Left ventricle myocardium inferior (tissue), 1 donor: ENCODE measurements around the gene C2CD4D. TPM values are rescaled to one million over a fixed set of nuclear protein-coding genes. Genes with fewer than 3 reads are reported as not detected.

Source experiments
- total RNA-seq: library from RNA; stranded (reverse); fragmentation: NEBNext Ultra II Directional; extraction: Animal tissue kit (Norgen Biotek cat#: 25700); gene quantifications from one replicate; pipeline ENCODE4 v1.2.1, GENCODE V29; 2021
- donor health status: DM: no; HTN: yes; CAD: no; lungs with severe emphysema.

Gene C2CD4D
- total RNA-seq, 1 donor from 2014 or later: not detected

Other genes with a start within 250 kb of the C2CD4D start
- gene SNX27, start 227.8 kb downstream of the C2CD4D start, total RNA-seq: 31.8 TPM
- not detected for gene CELF3, start 123.0 kb downstream of the C2CD4D start, total RNA-seq
- gene RIIAD1, start 118.3 kb downstream of the C2CD4D start, total RNA-seq: 5.6 TPM
- 41.8 TPM for gene MRPL9, start 76.3 kb downstream of the C2CD4D start, total RNA-seq
- gene TDRKH, start 49.3 kb downstream of the C2CD4D start, total RNA-seq: 3.8 TPM
- gene LINGO4, start 34.4 kb downstream of the C2CD4D start, total RNA-seq: 0.77 TPM
- 10.3 TPM for gene RORC, start 8.0 kb downstream of the C2CD4D start, total RNA-seq
- gene THEM5, start 13.9 kb upstream of the C2CD4D start, total RNA-seq: not detected
- 15.8 TPM for gene THEM4, start 69.7 kb upstream of the C2CD4D start, total RNA-seq
- 186 TPM for gene S100A10, start 154.0 kb upstream of the C2CD4D start, total RNA-seq
- 66.9 TPM for gene S100A11, start 197.2 kb upstream of the C2CD4D start, total RNA-seq
- gene TCHHL1, start 249.2 kb upstream of the C2CD4D start, total RNA-seq: not detected